Stimulated activated CD8-positive, alpha-beta memory T cell treated with anti-CD3 and anti-CD28 coated beads, Interleukin-2, amount 100 ng/mL, for 48 hours (primary cell): ENCODE data around the gene RMC1.
"Not testable (repeated sequence)": the region's sequence is repeated elsewhere in the genome, so short reads cannot be mapped to it uniquely, and the experiment has no call there.

Source experiments
- DNase-seq, 2 donors: peaks; one replicate each; pipeline ENCODE4 v3.0.0-alpha.2; 2020; ENCODE audit warnings: low read depth in 2 of 2

RMC1 gene

DNA sequence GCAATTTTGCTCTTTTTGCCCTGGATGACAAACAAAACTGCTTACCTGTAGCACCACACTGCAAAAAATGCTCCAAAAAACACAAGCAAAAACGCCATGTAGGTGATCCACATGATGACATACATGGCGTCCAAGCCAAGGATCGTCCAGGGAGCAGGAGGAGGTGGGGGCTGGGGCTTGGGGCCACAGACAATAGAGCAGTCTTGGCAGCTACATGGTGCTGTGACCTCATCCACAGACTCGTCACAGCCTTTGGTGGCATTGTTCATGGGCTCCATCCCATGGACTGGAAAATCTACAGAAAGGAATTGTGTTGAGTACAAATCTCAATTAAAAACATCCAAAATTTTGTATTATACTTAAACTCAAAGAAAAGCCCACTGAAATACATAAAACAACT, 56.9 kb downstream of the RMC1 start:
- no peak for DNase-seq

DNA sequence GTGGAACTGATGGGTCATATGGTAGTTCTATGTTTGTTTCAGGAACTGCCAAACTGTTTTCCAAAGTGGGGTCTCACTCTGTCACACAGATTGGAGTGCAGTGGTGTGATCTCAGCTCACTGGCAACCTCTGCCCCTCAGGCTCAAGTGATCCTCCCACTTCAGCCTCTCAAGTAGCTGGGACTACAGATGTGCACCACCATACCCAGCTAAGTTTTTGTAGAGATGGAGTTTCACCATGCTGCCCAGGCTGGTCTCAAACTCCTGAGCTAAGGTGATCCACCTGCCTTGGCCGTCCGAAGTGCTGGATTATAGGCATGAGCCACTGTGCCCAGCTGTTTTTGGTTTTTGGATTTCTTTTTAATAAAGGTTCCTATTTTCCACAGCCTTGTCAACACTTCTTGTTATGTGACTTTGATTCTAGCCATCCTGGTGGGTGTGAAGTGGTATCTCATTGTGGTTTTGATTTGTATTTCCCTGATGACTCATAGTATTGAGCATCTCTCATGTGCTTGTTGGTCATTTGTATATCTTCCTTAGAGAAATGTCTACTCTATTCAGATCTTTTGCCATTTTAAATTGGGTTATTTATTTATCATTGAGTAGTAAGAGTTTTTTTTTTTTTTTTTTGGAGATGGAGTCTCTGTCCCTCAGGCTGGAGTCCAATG, 60.2 kb downstream of the RMC1 start:
- DNase-seq: no peak

DNA sequence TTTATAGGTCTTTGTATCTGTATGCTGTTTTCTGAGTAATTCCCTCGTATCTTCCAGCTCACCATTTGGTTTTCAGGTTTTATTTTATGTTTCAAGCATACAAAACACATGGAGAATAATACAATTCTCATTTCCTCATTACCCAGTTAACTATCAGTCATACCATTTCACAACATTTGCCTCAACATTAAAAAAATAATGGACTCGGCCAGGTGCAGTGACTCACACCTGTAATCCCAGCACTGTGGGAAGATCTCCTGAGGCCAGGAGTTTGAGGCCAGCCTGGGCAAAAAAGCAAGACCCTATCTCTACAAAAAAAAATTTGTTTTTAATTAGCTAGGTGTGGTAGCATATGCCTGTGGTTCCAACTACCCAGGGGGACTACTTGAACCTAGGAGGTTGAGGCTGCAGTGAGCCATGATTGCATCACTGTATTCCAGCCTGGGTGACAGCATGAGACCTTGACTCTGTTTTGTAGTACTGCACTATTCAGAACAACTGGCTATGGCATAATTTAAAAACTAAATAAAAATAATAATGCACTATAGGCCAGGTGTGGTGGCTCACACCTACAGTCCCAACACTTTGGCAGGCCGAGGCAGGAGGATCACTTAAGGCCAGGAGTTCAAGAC, 62.7 kb downstream of the RMC1 start:
- no peak for DNase-seq

DNA sequence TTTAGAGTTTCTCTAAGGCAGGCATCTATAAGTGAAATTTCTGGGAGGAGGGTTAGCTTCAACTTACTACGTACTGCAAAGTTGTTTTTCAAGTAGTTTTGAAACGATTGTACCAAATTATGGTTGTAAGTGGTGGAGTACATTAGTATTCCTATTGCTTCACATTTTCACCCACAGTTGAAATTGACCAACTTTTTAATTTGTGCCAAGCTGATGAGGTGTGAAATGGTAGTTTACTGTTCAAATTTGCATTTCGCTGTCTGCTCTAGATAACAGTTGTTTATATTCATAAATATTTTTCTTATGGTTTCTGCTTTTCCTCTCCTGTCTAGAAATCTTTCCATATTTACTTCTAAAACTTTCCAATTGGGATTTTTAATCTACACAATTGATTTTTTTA, 64.4 kb downstream of the RMC1 start:
- no peak for DNase-seq

DNA sequence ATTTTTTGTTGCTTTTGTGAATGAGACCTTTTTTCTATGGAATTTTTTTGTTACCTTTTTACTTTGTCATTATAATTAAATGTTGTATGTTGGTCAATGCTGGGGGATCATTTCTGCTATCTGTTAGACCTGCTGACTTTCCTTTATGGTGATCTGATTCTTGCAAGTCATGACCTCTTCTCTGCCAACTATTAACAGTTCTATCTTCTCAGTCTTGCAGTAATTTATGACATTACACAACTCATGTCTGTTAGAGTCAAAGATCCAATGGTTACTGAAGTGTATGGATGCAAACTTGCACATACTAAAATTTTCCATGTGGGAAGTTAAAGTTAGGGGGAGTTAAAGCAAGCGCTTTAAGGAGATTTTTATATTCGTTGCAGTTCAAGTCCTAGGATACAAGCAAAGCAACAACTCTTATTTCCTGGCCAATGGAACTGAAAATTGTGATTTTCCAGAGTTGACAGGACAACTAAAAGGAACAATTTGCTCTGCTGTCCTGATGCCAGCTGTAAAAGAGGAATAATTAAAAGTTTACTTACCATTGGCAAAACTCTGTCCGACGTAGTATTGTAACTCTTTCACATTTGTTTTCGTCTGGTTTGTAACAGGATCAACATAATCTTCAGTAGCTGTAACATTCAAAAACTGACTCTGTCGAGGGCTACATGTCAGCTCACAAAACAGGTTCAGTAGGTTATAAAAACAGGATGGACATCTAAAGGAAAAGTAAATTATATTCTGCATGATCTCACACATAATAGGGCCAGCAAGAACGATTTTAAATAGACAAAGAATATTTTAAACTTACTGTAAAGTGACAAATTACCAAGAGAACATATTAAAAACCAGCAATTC, 65.2 kb downstream of the RMC1 start:
- no peak for DNase-seq

DNA sequence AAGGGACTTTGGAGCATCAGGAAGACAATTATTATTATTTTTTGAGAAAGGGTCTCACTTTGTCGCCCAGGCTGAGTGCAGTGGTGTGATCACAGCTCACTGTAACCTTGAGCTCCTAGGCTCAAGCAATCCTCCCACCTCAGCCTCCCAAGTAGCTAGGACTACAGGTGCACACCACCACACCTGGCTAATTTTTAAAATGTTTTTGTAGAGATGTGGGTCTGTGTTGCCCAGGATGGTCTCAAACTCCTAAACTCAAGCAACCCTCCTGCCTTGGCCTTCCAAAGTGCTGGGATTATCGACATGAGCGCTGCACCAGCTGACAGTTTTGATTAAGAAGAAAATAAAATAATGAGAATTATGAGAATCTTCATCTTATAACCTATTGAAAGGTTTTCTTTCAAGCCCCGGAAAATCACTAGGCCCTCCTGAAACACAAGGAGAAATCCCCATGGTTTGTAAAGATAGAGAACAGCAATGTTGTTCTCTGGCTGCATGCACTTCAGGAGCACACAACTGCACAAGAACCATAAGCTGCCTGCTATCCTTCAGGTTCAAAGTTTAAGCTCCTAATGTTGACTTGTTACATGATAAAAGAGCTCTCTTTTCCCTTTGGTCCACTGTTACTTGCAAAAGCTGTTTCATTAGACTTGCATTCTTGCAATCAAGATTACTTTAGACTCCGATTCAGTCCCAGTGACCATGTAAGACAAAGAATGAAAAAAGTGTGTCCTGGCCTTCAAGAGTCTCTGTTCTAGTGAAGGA, 66.2 kb downstream of the RMC1 start:
- no peak for DNase-seq

DNA sequence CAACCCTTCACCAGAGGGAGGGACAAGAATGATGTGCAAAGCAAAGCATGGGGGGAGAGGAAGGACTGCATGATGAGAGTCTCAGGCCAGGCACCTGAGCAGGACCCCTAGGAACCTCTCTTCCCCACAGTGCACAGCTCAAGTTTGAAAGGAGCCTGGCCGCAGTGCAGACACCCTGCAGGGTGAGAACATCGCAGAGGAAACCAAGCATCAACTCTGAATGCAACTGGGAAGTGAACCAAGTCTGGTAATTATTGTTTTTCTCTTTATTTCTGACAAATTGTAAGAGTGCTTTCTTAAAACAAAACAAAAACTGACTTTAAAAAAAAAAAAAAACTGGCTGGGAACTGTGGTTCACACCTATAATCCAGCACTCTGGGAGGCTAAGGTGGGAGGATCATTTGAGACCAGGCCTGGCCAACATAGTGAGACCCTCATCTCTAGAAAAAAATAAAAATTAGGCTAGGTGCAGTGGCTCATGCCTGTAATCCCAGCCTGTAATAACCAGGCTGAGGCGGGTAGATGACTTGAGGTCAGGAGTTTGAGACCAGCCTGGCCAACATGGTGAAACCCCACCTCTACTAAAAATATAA, 67.7 kb downstream of the RMC1 start:
- no peak for DNase-seq

DNA sequence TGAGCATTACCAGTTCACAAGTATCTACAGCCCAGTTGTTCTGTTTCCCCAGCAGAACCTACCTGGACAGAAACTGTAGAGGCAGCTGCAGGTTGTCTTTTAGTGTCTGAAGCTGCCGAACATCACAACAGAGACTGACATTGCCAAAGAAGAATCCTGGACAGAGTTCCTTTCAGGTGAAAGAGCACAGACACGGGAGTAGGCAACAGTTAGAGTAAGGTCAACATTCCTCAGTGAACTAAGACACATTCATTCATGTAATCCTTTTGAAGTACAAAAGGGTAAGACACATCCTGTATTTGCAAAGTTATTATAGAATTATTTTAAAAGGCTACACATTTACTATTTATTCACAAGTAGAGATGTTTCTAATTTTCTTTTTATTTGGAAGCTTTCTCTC, 68.7 kb downstream of the RMC1 start:
- no peak for DNase-seq

DNA sequence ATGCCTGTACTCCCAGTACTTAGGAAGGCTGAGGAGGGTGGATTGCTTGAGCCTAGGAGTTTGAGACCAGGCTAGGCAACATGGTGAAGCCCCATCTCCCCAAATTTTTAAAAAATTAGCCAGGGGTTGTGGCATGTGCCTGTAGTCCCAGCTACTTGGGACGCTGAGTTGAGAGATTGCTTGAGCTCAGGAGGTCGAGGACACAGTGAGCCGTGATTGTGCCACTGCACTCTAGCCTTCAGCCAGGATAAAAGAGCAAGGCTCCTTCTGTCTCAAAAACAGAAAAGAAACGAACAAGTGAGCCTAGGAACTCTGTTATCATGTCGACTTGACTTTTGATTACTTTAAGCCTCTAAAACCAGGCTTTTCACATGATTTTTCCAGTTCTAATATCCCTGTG, 69.3 kb downstream of the RMC1 start:
- no peak for DNase-seq

DNA sequence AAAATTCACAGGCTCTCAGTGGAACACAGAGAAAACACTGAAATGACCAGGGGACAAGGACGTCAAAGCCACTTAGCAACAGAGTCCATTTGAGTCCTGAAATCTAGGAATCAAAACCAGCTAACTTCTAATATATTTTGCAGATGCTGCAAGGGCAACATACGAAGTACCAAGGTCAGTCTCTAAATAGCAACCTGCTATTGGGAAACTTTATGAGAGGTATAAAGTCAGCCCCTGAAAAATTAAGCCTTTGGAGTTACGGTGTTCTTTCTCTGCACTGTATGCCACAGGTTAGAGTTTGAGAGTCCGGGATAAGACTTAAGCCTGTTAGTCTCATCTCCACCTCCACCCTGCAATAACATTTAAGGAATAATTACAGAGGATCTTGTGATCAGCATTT, 69.7 kb downstream of the RMC1 start:
- DNase-seq: no peak

DNA sequence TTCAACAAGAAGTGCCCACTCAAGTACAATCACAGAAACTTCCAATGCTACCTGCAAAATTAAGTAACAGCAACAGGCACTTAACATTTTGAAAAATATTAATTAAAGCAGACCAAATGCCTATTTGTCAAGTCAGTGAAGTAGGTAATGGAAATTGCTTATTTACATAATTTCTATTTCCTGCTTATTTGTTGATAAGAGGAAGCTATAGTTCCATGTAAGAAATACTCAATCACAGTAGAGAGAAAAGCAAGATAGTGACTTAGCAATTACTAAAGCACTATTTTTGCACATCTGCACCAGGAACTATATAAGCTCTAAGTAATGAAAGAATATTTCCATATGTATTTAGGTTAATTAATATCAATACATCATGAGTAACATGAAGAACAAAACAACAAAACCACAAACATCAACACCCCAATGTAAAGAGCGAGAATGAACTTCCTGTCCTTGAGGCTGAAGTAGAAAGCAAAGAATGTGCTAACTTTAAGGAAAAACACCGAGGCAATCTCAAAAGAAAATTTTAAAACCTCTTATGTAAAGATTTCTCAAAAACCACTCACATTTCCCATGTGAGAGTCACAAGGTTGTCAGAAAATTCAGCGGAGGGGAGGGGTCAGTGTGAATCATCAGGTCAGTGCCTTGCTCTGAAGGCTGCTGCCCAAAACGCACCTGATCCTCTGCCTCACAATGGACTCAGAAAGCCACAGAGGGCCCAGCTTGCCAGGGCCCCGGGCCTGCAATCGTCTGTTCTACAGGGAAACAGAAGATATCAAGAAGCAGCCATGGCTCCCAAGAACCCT, 70.5 kb downstream of the RMC1 start:
- peak in 1 of 2 donors; percentile 18 for DNase-seq

DNA sequence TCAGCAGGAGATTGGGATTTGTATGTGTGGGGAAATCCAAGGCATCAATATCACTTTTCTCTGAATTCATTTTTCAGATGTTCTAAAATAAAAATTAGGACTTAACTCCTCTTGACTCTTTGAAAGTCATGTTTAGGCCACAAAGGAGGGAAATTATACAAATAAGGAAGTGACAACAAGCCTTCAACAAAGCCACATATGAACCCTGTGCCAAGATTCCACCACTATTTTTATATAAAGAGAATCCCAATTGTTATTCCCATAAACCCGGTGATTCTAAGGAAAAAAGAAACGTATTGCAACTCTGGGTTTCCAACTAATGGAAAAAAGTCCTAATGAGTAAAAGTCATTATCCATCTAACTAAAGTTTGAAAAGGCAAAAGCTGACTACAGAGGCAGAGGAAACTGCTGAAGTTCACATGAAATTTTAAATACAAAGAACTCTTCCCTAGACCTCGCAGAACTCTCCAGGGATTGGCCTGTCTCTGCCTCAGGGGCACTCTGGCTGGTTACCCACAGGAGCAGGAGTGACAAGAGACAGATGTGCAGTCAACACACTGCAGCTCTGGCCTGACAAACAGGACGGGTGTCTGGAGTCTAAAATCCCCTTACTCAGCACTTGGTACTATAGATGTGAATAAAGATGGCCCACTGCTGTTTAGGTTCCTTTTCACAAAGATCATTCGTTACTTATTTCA, 71.4 kb downstream of the RMC1 start:
- no peak for DNase-seq

DNA sequence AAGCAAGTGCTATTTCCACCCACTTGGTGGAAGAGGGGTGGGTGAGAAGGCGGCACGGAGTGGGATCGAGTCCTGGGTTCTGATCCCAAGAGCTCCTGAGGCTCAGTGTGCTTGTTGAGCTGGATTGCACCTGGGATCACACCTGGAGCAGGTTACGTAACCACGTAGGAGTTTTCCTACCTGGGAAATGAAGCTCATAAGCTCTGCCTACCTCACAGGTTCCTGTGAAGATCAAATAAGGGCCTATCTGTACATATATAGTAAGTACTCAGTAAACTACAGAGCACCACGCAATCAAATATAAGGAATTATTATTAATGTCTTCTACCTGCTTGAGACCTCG, 72.0 kb downstream of the RMC1 start:
- no peak for DNase-seq

DNA sequence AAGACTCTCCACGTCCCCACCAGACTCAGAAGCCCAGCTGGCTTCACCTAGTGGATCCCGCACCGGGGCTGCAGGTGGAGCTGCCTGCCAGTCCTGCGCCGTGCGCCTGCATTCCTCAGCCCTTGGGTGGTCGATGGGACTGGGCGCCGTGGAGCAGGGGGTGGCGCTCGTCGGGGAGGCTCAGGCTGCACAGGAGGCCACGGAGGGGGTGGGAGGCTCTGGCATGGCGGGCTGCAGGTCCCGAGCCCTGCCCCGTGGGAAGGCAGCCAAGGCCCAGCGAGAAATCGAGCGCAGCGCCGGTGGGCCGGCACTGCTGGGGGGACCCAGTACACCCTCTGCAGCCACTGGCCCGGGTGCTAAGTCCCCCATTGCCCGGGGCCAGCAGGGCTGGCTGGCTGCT, 74.2 kb downstream of the RMC1 start:
- not testable (repeated sequence) for DNase-seq

DNA sequence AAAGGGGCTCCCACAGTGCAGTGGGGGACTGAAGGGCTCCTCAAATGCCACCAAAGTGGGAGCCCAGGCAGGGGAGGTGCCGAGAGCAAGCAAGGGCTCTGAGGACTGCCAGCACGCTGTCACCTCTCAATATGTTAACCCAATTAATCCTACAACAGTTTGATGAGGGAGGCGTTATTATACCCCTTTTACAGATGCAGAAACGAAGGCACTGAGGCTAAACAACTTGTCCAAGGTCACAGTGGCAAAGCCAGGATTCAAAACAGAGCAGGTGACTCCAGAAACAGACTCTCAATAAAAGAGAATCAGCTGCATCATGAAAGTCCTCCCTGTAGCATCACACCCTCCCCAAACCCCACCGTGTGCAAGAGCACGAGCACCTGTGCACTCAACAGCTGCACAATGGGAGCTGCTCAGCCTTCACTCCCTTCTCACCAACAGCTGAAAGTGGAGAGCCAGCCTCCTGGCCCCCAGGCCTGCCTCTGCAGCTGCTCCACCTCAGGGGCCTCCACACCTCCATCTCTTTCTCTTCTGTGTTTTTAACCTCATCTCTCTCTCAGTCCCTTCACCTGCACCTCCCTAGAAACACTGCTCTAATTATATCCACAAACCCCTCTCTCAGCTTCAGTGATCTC, 74.9 kb downstream of the RMC1 start:
- no peak for DNase-seq

DNA sequence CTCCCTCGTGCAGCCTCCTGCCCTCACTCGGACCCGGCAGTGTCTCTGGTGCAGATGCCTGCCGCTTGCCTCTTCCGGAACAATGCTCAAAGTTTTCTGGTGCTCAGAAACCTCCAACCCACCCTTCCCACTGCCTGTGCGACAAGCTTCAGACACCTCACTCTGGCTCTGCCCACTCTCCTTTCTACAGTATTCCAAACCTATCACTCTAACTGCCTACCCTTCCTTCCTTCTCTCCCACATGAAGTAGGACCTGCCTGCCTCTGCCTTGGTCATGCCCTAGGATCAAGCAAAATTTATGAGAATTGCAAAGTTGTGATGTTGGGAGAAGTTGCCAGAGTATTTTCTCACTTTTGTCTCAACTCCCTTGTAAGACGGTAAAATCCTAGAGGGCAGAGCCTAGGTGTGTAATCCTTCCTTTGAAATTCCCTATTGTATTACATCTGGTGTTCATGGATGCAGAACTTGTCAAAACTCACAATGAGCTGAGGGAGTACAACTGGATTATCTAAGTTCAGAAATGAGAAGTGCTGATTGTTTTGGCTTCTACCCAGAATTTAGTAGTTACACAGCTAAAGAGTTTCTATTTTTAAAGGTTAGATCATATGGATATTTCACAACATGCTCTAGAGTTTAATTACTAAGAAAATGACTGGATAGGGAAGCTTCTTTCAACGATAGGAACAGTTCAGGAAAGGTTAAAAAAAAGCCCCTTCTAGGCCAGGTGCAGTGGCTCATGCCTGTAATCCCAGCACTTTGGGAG, 75.8 kb downstream of the RMC1 start:
- no peak for DNase-seq

DNA sequence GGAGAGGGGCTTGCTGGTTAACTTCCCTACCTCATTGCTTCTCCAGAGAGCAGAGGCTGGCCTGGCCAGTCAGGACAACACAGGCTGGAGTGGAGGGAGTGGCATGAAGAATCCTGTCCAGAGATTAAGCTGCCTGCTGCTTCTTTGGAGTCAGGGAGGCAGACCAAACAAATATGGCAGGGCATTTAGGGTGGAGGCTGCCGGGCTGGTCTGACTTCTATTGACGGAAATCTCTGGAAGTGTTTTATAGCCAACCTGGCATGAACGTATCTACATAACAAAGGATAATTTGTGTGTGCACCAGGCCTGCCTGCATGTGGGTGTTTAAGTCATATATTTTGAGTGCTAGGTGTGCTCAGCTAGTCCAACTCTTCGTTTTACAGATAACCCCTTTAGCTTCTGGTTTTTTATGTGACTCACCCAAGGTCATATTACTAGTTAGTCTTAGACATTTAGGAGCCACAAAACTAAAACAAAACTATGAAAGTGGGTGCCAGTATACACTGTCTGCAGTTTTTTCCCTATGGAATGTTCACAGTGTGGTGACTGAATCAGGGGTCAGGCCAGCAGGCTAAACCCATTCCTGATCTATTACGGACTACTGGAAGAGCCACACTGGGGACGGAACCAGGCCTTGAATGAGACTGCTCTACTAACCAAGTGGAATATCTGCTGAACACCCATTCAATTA, 77.5 kb downstream of the RMC1 start:
- no peak for DNase-seq
